GM12878 (cell line): Measurements from ENCODE around the gene MTMR3. TPM values are rescaled to one million over a fixed set of nuclear protein-coding genes. Genes with fewer than 3 reads are reported as not detected.

Source experiments
- ATAC-seq: fragments of 200-7000 bp; cut with Tn5 transposase; 3 replicates; pipeline ENCODE4 v1.9.1; 2020; ENCODE audit warnings: mild to moderate bottlenecking, moderate library complexity
- BruUV-seq: library from RNA; stranded (reverse); fragments of 400-500 nt; replicated peaks from 2 replicates; lab custom pipeline; 2021; lab: Mats Ljungman, UMichigan
- CTCF ChIA-PET: fragments of 300-600 bp; sonication (Branson Sonifier 250); formaldehyde crosslinking; extraction: SDS; loops from one replicate; lab custom pipeline; 2021; ENCODE audit warnings: inconsistent platforms; lab: Yijun Ruan, JAX
- POLR2A ChIA-PET: fragments of 350-600 bp; formaldehyde crosslinking; extraction: SDS; loops from one replicate; lab custom pipeline; 2021; ENCODE audit warnings: inconsistent platforms; lab: Charles Lee
- RAD21 ChIA-PET: fragments of 300-600 bp; sonication (Branson Sonifier 250); formaldehyde crosslinking; loops from one replicate; lab custom pipeline; 2023; ENCODE audit warnings: antibody characterized with exemption; ENCODE audit not compliant: unreplicated experiment; lab: Charles Lee
- SMC1A ChIA-PET: fragments of 300-600 bp; sonication (Branson Sonifier 250); formaldehyde crosslinking; loops from one replicate; lab custom pipeline; 2023; ENCODE audit not compliant: unreplicated experiment, uncharacterized antibody; lab: Charles Lee
- DNase-seq: peaks from one replicate; pipeline ENCODE4 v3.0.0-alpha.2; 2011; ENCODE audit warnings: low read depth, low spot score
- FAIRE-seq: peaks from 3 replicates; lab custom pipeline; 2011; peaks lifted over from hg19 to GRCh38; lab: Jason Lieb, UNC
- H2AFZ ChIP-seq: 2 replicates; pipeline ENCODE4 v1.6.0; 2011; ENCODE audit warnings: low read depth, low read length, control low read depth; ENCODE audit not compliant: control insufficient read depth
- H3K27ac ChIP-seq: 2 replicates; pipeline ENCODE4 v1.5.1; 2011; ENCODE audit warnings: control low read depth; ENCODE audit not compliant: control insufficient read depth, insufficient read depth
- H3K27me3 ChIP-seq, 2 experiments: replicated peaks in 1 of 2; 2 replicates each; pipeline versions ENCODE4 v1.6.0 to v1.6.1; 2011; ENCODE audit warnings: low read length in 1 of 2; ENCODE audit not compliant: control insufficient read depth in 2 of 2, insufficient read depth in 2 of 2
- H3K36me3 ChIP-seq, 2 experiments: 2 replicates each; pipeline ENCODE4 v1.5.1; 2011; ENCODE audit warnings: low read length in 1 of 2; ENCODE audit not compliant: control insufficient read depth in 2 of 2, insufficient read depth in 2 of 2
- H3K4me1 ChIP-seq: 2 replicates; pipeline ENCODE4 v1.6.1; 2011; ENCODE audit warnings: mild to moderate bottlenecking, low read length, moderate library complexity, mixed read lengths; ENCODE audit not compliant: control insufficient read depth, insufficient read depth
- H3K4me2 ChIP-seq: 2 replicates; pipeline ENCODE4 v1.6.0; 2011; ENCODE audit warnings: control low read depth; ENCODE audit not compliant: control insufficient read depth, insufficient read depth
- H3K4me3 ChIP-seq: fragments of 200-600 bp; sonication (generic); 2 replicates; pipeline ENCODE4 v1.5.1; 2016
- H3K79me2 ChIP-seq: 2 replicates; pipeline ENCODE4 v1.6.0; 2011; ENCODE audit warnings: low read length; ENCODE audit not compliant: control insufficient read depth, insufficient read depth
- H3K9ac ChIP-seq: 2 replicates; pipeline ENCODE4 v1.8.0; 2011; ENCODE audit warnings: low read length, control low read depth, mixed read lengths; ENCODE audit not compliant: control insufficient read depth, insufficient read depth
- H3K9me3 ChIP-seq: replicated peaks from 3 replicates; pipeline ENCODE4 v1.5.1; 2011; ENCODE audit warnings: mild to moderate bottlenecking, low read length; ENCODE audit not compliant: control insufficient read depth, insufficient read depth
- H4K20me1 ChIP-seq: 2 replicates; pipeline ENCODE4 v1.6.0; 2011; ENCODE audit not compliant: control insufficient read depth, insufficient read depth
- BACH1 ChIP-seq: fragments of 450-650 bp; IDR thresholded peaks from 2 replicates; pipeline ENCODE4 v1.6.1; 2017; ENCODE audit warnings: mild to moderate bottlenecking, borderline replicate concordance
- BCL11A ChIP-seq: IDR thresholded peaks from 2 replicates; pipeline ENCODE4 v1.6.1; 2011; ENCODE audit warnings: low read depth, low read length
- BMI1 ChIP-seq: fragments of 450-650 bp; IDR thresholded peaks from 2 replicates; pipeline ENCODE4 v1.6.1; 2016; ENCODE audit warnings: mild to moderate bottlenecking, moderate library complexity, borderline replicate concordance
- CREB1 ChIP-seq: IDR thresholded peaks from 2 replicates; pipeline ENCODE4 v1.6.1; 2012; ENCODE audit warnings: low read depth, mild to moderate bottlenecking, inconsistent platforms
- EED ChIP-seq: sonication (generic); IDR thresholded peaks from 2 replicates; pipeline ENCODE4 v1.6.1; 2016; ENCODE audit warnings: antibody characterized with exemption, low read depth
- HSF1 ChIP-seq: fragments of 150-350 bp; IDR thresholded peaks from 2 replicates; pipeline ENCODE4 v1.6.1; 2014; ENCODE audit warnings: mild to moderate bottlenecking, low read depth, low read length
- IKZF2 ChIP-seq, 2 experiments: fragments of 450-650 bp; IDR thresholded peaks; 2 replicates each; pipeline ENCODE4 v1.6.1; 2017; ENCODE audit warnings: mild to moderate bottlenecking in 2 of 2, moderate library complexity in 2 of 2
- JUNB ChIP-seq: IDR thresholded peaks from 2 replicates; pipeline ENCODE4 v1.6.1; 2016; ENCODE audit warnings: antibody characterized with exemption, mild to moderate bottlenecking
- MTA3 ChIP-seq: IDR thresholded peaks from 2 replicates; pipeline ENCODE4 v1.6.1; 2012; ENCODE audit warnings: low read length, inconsistent platforms, borderline replicate concordance
- NFYB ChIP-seq: IDR thresholded peaks from 2 replicates; pipeline ENCODE4 v1.6.1; 2011; ENCODE audit warnings: low read depth, mild to moderate bottlenecking, low read length, improper control_type of control experiment, moderate library complexity; ENCODE audit not compliant: insufficient read depth
- NKRF ChIP-seq: fragments of 450-650 bp; conservative IDR thresholded peaks from 2 replicates; pipeline ENCODE4 v1.6.1; 2017; ENCODE audit warnings: mild to moderate bottlenecking, moderate library complexity
- PAX5 ChIP-seq: IDR thresholded peaks from 2 replicates; pipeline ENCODE4 v1.6.1; 2011; ENCODE audit warnings: low read depth, low read length, borderline replicate concordance
- SIN3A ChIP-seq: IDR thresholded peaks from 2 replicates; pipeline ENCODE4 v1.6.1; 2012; ENCODE audit warnings: low read depth, low read length, improper control_type of control experiment
- SREBF1 ChIP-seq: IDR thresholded peaks from 2 replicates; pipeline ENCODE4 v1.6.1; 2012; ENCODE audit warnings: mild to moderate bottlenecking, low read length
- TCF12 ChIP-seq: IDR thresholded peaks from 2 replicates; pipeline ENCODE4 v1.6.1; 2011; ENCODE audit warnings: low read depth, mild to moderate bottlenecking, low read length
- ZNF24 ChIP-seq: fragments of 450-650 bp; IDR thresholded peaks from 2 replicates; pipeline ENCODE4 v1.6.1; 2017; ENCODE audit warnings: antibody characterized with exemption, mild to moderate bottlenecking
- WGBS: methylation state at CpG from one replicate; pipeline ENCODE4 v1.1.6; 2016; ENCODE audit warnings: low lambda C conversion rate; ENCODE audit not compliant: insufficient replicate concordance, insufficient coverage; ENCODE audit errors: missing lambda C conversion rate; 5-methylcytosine and 5-hydroxymethylcytosine counted together
- in situ Hi-C: fragments of 300-500 bp; cut with MboI; formaldehyde crosslinking; loops from 9 replicates; pipeline ENCODE4 v1.14.3; 2018; ENCODE audit warnings: mixed read lengths
- intact Hi-C: fragments of 100-400 bp; cut with micrococcal nuclease; formaldehyde crosslinking; loops from one replicate; pipeline ENCODE4 v1.14.2; 2022; ENCODE audit not compliant: unreplicated experiment
- polyA plus RNA-seq, 11 experiments: library from polyadenylated mRNA; depleted of rRNA in 4 of 11; unstranded in 6 of 11; stranded (reverse) in 5 of 11; fragments of >200 nt; fragmentation: Nextera tagmentation in 4 of 11; fragmentation: Illumina TruSeq in 1 of 11; extraction: Ambion mirVana in 4 of 11; extraction: Trizol in 1 of 11; gene quantifications; 1 replicate in 1 of 11; 2 replicates in 10 of 11; pipeline versions ENCODE4 v1.2.1 to v1.2.3, GENCODE V29; 2011 to 2016; ENCODE audit warnings: inconsistent platforms in 2 of 11, missing spikeins in 2 of 11, low read depth in 1 of 11
- total RNA-seq, 4 experiments: library from RNA; depleted of rRNA in 3 of 4; stranded (reverse); fragments of >200 nt in 3 of 4; fragmentation: Illumina TruSeq in 1 of 4; extraction: Trizol in 1 of 4; gene quantifications; 2 replicates each; pipeline versions ENCODE4 v1.2.1 to v1.2.3, GENCODE V29; 2013 to 2021
- TF ChIP-seq, protein P1 (sequence below): fragments of 450-650 bp; IDR thresholded peaks from 2 replicates; pipeline ENCODE4 v1.6.1; 2014; ENCODE audit warnings: mild to moderate bottlenecking
- TF ChIP-seq, protein P2 (sequence below): IDR thresholded peaks from 2 replicates; pipeline ENCODE4 v1.6.1; 2012; ENCODE audit warnings: low read length, inconsistent platforms

MTMR3 gene
- total and polyA plus RNA-seq, 10 of the 15 experiments (the other 5 are each of a cell fraction or from before 2014, with no cell fraction given): 1.4 to 23.7 (median 10.6) TPM

GRCh38 chr22:29937940-29938693 lies 55.1 kb downstream of the MTMR3 start:
- H3K4me1 ChIP-seq: peaks cover 11% of the 10 kb centered on the region
- H3K4me2 ChIP-seq: peak overlapping the region; percentile 26
- no peak overlapping the region; the same call in 1 of the 2 replicates for H3K4me3 ChIP-seq
- WGBS: 8% methylated on average over 7 of the region's 7 CpGs
- no peak overlapping the region for H3K9ac ChIP-seq
- ChIA-PET CTCF (interaction anchor here (0.6 to 0.7 kb wide), 2 partner anchors 40 to 302 kb away, joined by 3 read pairs; no protein-coding TSS in a partner anchor), SMC1A (interaction anchor here (1.2 kb wide), 1 partner anchor 42 kb away, joined by 3 read pairs; no protein-coding TSS in a partner anchor), RAD21 (no interaction called here), POLR2A (no interaction called here)
- peak; percentile 78 for FAIRE-seq
- peak overlapping the region; percentile 4; the same call in 1 of the 2 replicates for H3K27ac ChIP-seq
- no peaks in the 10 kb centered on the region for H4K20me1 ChIP-seq
- peak; percentile 54 for DNase-seq
- H3K79me2 ChIP-seq: peaks cover 5% of the 10 kb centered on the region
- H3K9me3 ChIP-seq: no peaks in the 10 kb centered on the region
- no TSS peak for BruUV-seq
- ATAC-seq: peak; percentile 97
- intact Hi-C loops (no loop called here), in situ Hi-C loops (no loop called here)
- H3K36me3 ChIP-seq: no peaks in the 10 kb centered on the region
- no peaks in the 10 kb centered on the region for H3K27me3 ChIP-seq
- H2AFZ ChIP-seq: no peak overlapping the region
- TF ChIP-seq BACH1: 0 out of 2 replicates have a peak, but pooled peaks have one; percentile 37
- TF ChIP-seq SIN3A: no peak
- TF ChIP-seq ZNF24: no peak
- TF ChIP-seq NKRF: no peak
- TF ChIP-seq MTA3: no peak
- no peak for TF ChIP-seq SREBF1
- TF ChIP-seq TCF12: peak; percentile 43; the same call in 1 of the 2 replicates
- TF ChIP-seq, protein P1, sequence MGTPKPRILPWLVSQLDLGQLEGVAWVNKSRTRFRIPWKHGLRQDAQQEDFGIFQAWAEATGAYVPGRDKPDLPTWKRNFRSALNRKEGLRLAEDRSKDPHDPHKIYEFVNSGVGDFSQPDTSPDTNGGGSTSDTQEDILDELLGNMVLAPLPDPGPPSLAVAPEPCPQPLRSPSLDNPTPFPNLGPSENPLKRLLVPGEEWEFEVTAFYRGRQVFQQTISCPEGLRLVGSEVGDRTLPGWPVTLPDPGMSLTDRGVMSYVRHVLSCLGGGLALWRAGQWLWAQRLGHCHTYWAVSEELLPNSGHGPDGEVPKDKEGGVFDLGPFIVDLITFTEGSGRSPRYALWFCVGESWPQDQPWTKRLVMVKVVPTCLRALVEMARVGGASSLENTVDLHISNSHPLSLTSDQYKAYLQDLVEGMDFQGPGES: no peak
- no peak for TF ChIP-seq HSF1
- TF ChIP-seq CREB1: no peak
- no peak for TF ChIP-seq BMI1
- TF ChIP-seq, protein P2, sequence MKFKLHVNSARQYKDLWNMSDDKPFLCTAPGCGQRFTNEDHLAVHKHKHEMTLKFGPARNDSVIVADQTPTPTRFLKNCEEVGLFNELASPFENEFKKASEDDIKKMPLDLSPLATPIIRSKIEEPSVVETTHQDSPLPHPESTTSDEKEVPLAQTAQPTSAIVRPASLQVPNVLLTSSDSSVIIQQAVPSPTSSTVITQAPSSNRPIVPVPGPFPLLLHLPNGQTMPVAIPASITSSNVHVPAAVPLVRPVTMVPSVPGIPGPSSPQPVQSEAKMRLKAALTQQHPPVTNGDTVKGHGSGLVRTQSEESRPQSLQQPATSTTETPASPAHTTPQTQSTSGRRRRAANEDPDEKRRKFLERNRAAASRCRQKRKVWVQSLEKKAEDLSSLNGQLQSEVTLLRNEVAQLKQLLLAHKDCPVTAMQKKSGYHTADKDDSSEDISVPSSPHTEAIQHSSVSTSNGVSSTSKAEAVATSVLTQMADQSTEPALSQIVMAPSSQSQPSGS: 0 out of 2 replicates have a peak, but pooled peaks have one; percentile 29
- peak; percentile 57 to 75; a peak in 3 of 4 replicates for TF ChIP-seq IKZF2 (IDR thresholded peaks at IDR 0.05)
- TF ChIP-seq PAX5: no peak
- peak; percentile 92 for TF ChIP-seq EED
- TF ChIP-seq BCL11A: 0 out of 2 replicates have a peak, but pooled peaks have one; percentile 17
- peak; percentile 82 for TF ChIP-seq JUNB
- no peak for TF ChIP-seq NFYB
